Astrocyte (in vitro differentiated cells and primary cell): Measurements from ENCODE around the gene COBL.

Source experiments
- CTCF ChIP-seq: IDR thresholded peaks from 2 replicates; pipeline ENCODE4 v1.5.1; 2011; ENCODE audit warnings: low read depth, mild to moderate bottlenecking, inconsistent platforms, low read length, moderate library complexity; ENCODE audit not compliant: insufficient read depth
- EZH2 ChIP-seq: IDR thresholded peaks from 2 replicates; pipeline ENCODE4 v1.6.1; 2012; ENCODE audit warnings: mild to moderate bottlenecking, low read length, inconsistent platforms; ENCODE audit not compliant: insufficient read depth

- TF ChIP-seq CTCF, result peak; percentile 84
- TF ChIP-seq EZH2, result no peak
Observed at GRCh38 chr7:51162724-51163329, 153.8 kb downstream of the COBL start.
